ENCODE data around the gene SLC7A7. TPM values are rescaled to one million over a fixed set of nuclear protein-coding genes. Genes with fewer than 3 reads are reported as not detected.

Gene SLC7A7
- total and polyA plus RNA-seq, 2 of the 13 experiments (the other 11 are each of a cell fraction or from before 2014, with no cell fraction given), result 0.13 to 0.63 TPM

- TF ChIP-seq SMARCC2 (IDR thresholded peaks at IDR 0.05) (no peak), ZNF777 (CRISPR knock-in tag; IDR thresholded peaks at IDR 0.05) (no peak; the same call in 1 of the 2 replicates), ZNF530 (CRISPR knock-in tag; IDR thresholded peaks at IDR 0.05; ENCODE audit: low read depth) (no peak), CENPBD1 (CRISPR knock-in tag; IDR thresholded peaks at IDR 0.05; ENCODE audit: borderline replicate concordance, low read depth) (no peak; the same call in 1 of the 2 replicates), TCF7 (IDR thresholded peaks at IDR 0.05; ENCODE audit: low read depth) (no peak), KDM4B (CRISPR knock-in tag; IDR thresholded peaks at IDR 0.05) (peak; percentile 86; the same call in 1 of the 2 replicates), ZNF260 (CRISPR knock-in tag; IDR thresholded peaks at IDR 0.05; ENCODE audit: borderline replicate concordance, low read depth) (no peak), ZNF891 (CRISPR knock-in tag; IDR thresholded peaks at IDR 0.05) (peak; percentile 99), LBX2 (CRISPR knock-in tag; IDR thresholded peaks at IDR 0.05; ENCODE audit: borderline replicate concordance) (no peak), PRDM10 (CRISPR knock-in tag; IDR thresholded peaks at IDR 0.05; ENCODE audit: low read depth) (peak; percentile 95), ARNT2 (CRISPR knock-in tag; IDR thresholded peaks at IDR 0.05; ENCODE audit: low read depth) (peak; percentile 60; the same call in 1 of the 2 replicates), ZNF136 (CRISPR knock-in tag; IDR thresholded peaks at IDR 0.05; ENCODE audit: low read depth) (peak; percentile 94; the same call in 1 of the 2 replicates), ZNF550 (CRISPR knock-in tag; IDR thresholded peaks at IDR 0.05; ENCODE audit: borderline replicate concordance) (peak; percentile 92), ZFP82 (CRISPR knock-in tag; IDR thresholded peaks at IDR 0.05; ENCODE audit: borderline replicate concordance) (no peak), POLR2A (IDR thresholded peaks at IDR 0.05; ENCODE audit: insufficient read depth in 1 of 2, low read depth in 2 of 2, low read length in 2 of 2) (no peak), ZNF432 (CRISPR knock-in tag; IDR thresholded peaks at IDR 0.05; ENCODE audit: borderline replicate concordance) (no peak), CAMTA2 (CRISPR knock-in tag; IDR thresholded peaks at IDR 0.05; ENCODE audit: borderline replicate concordance) (peak; percentile 51; the same call in 1 of the 2 replicates), GTF3A (CRISPR knock-in tag; conservative IDR thresholded peaks at IDR 0.05) (no peak; the same call in 1 of the 2 replicates), MAFK (conservative IDR thresholded peaks at IDR 0.05 in 1 of 2, IDR thresholded peaks at IDR 0.05 in 1 of 2; ENCODE audit: low read length in 2 of 2) (no peak), RFX5 (IDR thresholded peaks at IDR 0.05; ENCODE audit: low read depth, low read length) (no peak), XBP1 (CRISPR knock-in tag; IDR thresholded peaks at IDR 0.05) (no peak), ZFP1 (CRISPR knock-in tag; IDR thresholded peaks at IDR 0.05) (no peak), ZBTB7A (CRISPR knock-in tag; IDR thresholded peaks at IDR 0.05) (peak; percentile 95), MTERF4 (CRISPR knock-in tag; IDR thresholded peaks at IDR 0.05) (peak; percentile 93), NFYB (CRISPR knock-in tag; IDR thresholded peaks at IDR 0.05) (peak; percentile 30; the same call in 1 of the 2 replicates), NFYC (CRISPR knock-in tag; IDR thresholded peaks at IDR 0.05) (peak; percentile 30; the same call in 1 of the 2 replicates)
These were observed 37.9 kb upstream of the SLC7A7 start (continued) for GRCh38 chr14:22852940-22853767.

Measured in HepG2 (cell line).